Neural progenitor cell (in vitro differentiated cells): ENCODE data around the gene RNFT2. TPM values are rescaled to one million over a fixed set of nuclear protein-coding genes. Genes with fewer than 3 reads are reported as not detected.

Experiments used
- DNase-seq: peaks from one replicate; pipeline ENCODE4 v3.0.0-alpha.2; 2016; ENCODE audit warnings: low spot score
- H2AFZ ChIP-seq: fragments of 200-600 bp; sonication (generic); replicated peaks from 2 replicates; pipeline ENCODE4 v1.6.1; 2016; ENCODE audit warnings: antibody characterized with exemption
- H3F3A ChIP-seq: fragments of 200-600 bp; sonication (generic); 2 replicates; pipeline ENCODE4 v1.6.1; 2016; ENCODE audit warnings: antibody characterized with exemption, low read depth
- H3K27ac ChIP-seq: fragments of 200-600 bp; sonication (generic); 2 replicates; pipeline ENCODE4 v1.5.1; 2016; ENCODE audit warnings: mild to moderate bottlenecking
- H3K27me3 ChIP-seq: fragments of 200-600 bp; sonication (generic); 2 replicates; pipeline ENCODE4 v1.6.1; 2016; ENCODE audit warnings: mild to moderate bottlenecking, moderate library complexity
- H3K36me3 ChIP-seq: fragments of 200-600 bp; sonication (generic); 2 replicates; pipeline ENCODE4 v1.5.1; 2016
- H3K4me1 ChIP-seq: fragments of 200-600 bp; sonication (generic); 2 replicates; pipeline ENCODE4 v1.6.1; 2016; ENCODE audit warnings: mixed run types
- H3K4me2 ChIP-seq: fragments of 200-600 bp; sonication (generic); 2 replicates; pipeline ENCODE4 v1.6.1; 2016
- H3K4me3 ChIP-seq: fragments of 200-600 bp; sonication (generic); 2 replicates; pipeline ENCODE4 v1.5.1; 2016
- H3K79me2 ChIP-seq: fragments of 200-600 bp; sonication (generic); 2 replicates; pipeline ENCODE4 v1.6.1; 2016; ENCODE audit warnings: low read depth
- H3K9ac ChIP-seq: fragments of 200-600 bp; sonication (generic); 2 replicates; pipeline ENCODE4 v1.6.1; 2016
- H3K9me3 ChIP-seq: fragments of 200-600 bp; sonication (generic); 2 replicates; pipeline ENCODE4 v1.5.1; 2016; ENCODE audit warnings: low read depth
- H4K20me1 ChIP-seq: fragments of 200-600 bp; sonication (generic); 2 replicates; pipeline ENCODE4 v1.6.1; 2016; ENCODE audit warnings: low read depth
- H3K27ac Mint-ChIP-seq: 3 replicates; pipeline ENCODE4 v1.8.0; 2021; ENCODE audit warnings: mixed read lengths
- H3K27me3 Mint-ChIP-seq: 2 replicates; pipeline ENCODE4 v1.8.0; 2022; ENCODE audit warnings: low read depth, mild to moderate bottlenecking, inconsistent platforms, moderate library complexity, mixed read lengths; ENCODE audit not compliant: insufficient read depth
- H3K36me3 Mint-ChIP-seq: 3 replicates; pipeline ENCODE4 v1.8.0; 2021; ENCODE audit warnings: mixed read lengths
- H3K4me1 Mint-ChIP-seq: 3 replicates; pipeline ENCODE4 v1.8.0; 2021; ENCODE audit warnings: mixed read lengths
- H3K4me3 Mint-ChIP-seq: 3 replicates; pipeline ENCODE4 v1.8.0; 2021; ENCODE audit warnings: mild to moderate bottlenecking, moderate library complexity, mixed read lengths
- H3K9me3 Mint-ChIP-seq: 3 replicates; pipeline ENCODE4 v1.8.0; 2020; ENCODE audit warnings: mixed read lengths
- EZH2 ChIP-seq: fragments of 200-600 bp; sonication (generic); IDR thresholded peaks from 2 replicates; pipeline ENCODE4 v1.6.1; 2017; ENCODE audit warnings: antibody characterized with exemption, mild to moderate bottlenecking, moderate library complexity
- EZH2phosphoT487 ChIP-seq: fragments of 200-600 bp; sonication (generic); IDR thresholded peaks from 2 replicates; pipeline ENCODE4 v1.6.1; 2017; ENCODE audit warnings: antibody characterized with exemption
- total RNA-seq: library from RNA; depleted of rRNA; stranded (reverse); fragments of >200 nt; gene quantifications from 2 replicates; pipeline ENCODE4 v1.2.3, GENCODE V29; 2015; ENCODE audit warnings: low replicate concordance
- TF ChIP-seq, protein P1 (sequence below): fragments of 200-600 bp; sonication (generic); IDR thresholded peaks from 2 replicates; pipeline ENCODE4 v1.5.1; 2017; ENCODE audit warnings: antibody characterized with exemption, mild to moderate bottlenecking

RNFT2 gene
- total RNA-seq, 1 donor from 2014 or later = 26.9 TPM

DNA sequence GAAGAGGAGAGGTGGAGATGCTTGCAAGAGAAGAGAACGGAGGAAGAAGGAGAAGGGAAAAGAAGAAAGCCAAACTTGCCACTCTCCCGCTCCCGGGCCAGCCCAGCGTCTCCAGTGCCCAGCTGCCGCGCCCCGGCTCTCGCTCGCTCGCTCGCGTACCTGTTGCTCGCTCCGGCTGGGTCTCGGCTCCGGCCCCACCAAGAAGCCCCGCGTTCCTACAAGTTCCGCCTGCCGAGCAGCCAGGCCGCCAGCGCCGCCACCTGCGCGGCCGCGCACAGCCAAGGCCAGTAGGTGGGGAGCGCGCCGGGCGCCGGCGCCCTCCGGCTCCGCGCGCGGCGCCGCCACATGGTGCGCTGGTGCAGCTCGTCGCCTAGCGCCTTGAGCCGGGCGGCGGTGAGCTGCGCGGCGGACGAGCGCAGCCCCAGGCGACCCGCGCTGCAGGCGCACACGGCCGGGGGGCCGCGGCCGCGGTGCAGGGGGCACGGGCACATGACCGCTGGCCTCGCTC lies 142.8 kb downstream of the RNFT2 start:
- peak overlapping the region; percentile 63 for H3K4me3 ChIP-seq
- no peak overlapping the region for H3K27ac ChIP-seq
- TF ChIP-seq EZH2 (no peak), EZH2phosphoT487 (no peak)
- H3F3A ChIP-seq = peaks cover 46% of the 10 kb centered on the region
- H3K27me3 ChIP-seq = peaks cover 94% of the 10 kb centered on the region
- no peaks in the 10 kb centered on the region for H3K9me3 ChIP-seq
- H3K36me3 ChIP-seq = no peaks in the 10 kb centered on the region
- H3K27ac Mint-ChIP-seq = no peak overlapping the region
- no peaks in the 10 kb centered on the region for H3K9me3 Mint-ChIP-seq
- no peaks in the 10 kb centered on the region for H3K79me2 ChIP-seq
- H4K20me1 ChIP-seq = peaks cover 34% of the 10 kb centered on the region
- H3K4me2 ChIP-seq = peak overlapping the region; percentile 99
- H3K27me3 Mint-ChIP-seq = peaks cover 72% of the 10 kb centered on the region
- DNase-seq = peak; percentile 75
- H3K9ac ChIP-seq = no peak overlapping the region
- peaks cover 37% of the 10 kb centered on the region for H3K4me1 Mint-ChIP-seq
- no peak overlapping the region for H2AFZ ChIP-seq
- peak overlapping the region; percentile 88 for H3K4me3 Mint-ChIP-seq
- no peaks in the 10 kb centered on the region for H3K36me3 Mint-ChIP-seq
- peaks cover 41% of the 10 kb centered on the region for H3K4me1 ChIP-seq

DNA sequence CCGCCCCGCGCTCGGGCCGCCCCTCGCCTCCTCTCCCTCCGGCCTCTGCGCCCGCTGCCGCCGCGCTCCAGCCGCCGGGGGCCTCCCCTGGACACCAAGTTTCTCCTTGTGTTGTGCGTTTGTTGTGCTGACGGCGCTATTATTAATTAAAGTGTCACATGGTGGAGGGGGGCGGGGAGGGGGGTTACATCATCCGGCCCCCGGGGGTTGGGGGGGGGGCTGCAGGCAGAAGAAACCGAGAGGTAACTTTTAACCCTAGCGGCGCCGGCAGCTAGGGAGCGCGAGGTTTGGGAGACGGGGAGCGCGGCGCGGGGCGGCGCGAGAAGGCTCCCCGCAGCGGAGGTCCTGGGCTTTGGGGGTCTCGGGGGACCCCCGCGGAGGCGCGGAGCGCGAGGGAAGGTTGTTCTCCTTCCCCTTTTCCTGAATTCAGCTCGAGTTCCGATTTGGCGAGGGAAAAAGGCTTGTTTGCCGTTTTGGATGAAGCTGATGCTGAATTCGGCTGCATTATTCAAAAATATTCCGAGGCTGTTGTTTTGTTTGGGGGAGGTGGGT lies 143.3 kb downstream of the RNFT2 start, which contains the start of gene HRK:
Gene HRK (minus strand): TSS at position 117 of the 552 bp plus-strand sequence. CDS start 134 bp downstream, outside the sequence.
- DNase-seq = no peak
- no peak within 1 kb of the TSS for H2AFZ ChIP-seq
- no peaks in the 10 kb centered on the region for H3K9me3 ChIP-seq
- Mint-ChIP-seq H3K4me1 (peaks cover 32% of the 10 kb centered on the region), H3K27me3 (peaks cover 73% of the 10 kb centered on the region), H3K36me3 (no peaks in the 10 kb centered on the region), H3K9me3 (no peaks in the 10 kb centered on the region), H3K27ac (no peak within 1 kb of the TSS), H3K4me3 (peak within 1 kb of the TSS; percentile 88)
- H3K4me3 ChIP-seq = peak within 1 kb of the TSS; percentile 63
- H3F3A ChIP-seq = peaks cover 41% of the 10 kb centered on the region
- TF ChIP-seq EZH2phosphoT487 (no peak), EZH2 (no peak)
- TF ChIP-seq, protein P1, sequence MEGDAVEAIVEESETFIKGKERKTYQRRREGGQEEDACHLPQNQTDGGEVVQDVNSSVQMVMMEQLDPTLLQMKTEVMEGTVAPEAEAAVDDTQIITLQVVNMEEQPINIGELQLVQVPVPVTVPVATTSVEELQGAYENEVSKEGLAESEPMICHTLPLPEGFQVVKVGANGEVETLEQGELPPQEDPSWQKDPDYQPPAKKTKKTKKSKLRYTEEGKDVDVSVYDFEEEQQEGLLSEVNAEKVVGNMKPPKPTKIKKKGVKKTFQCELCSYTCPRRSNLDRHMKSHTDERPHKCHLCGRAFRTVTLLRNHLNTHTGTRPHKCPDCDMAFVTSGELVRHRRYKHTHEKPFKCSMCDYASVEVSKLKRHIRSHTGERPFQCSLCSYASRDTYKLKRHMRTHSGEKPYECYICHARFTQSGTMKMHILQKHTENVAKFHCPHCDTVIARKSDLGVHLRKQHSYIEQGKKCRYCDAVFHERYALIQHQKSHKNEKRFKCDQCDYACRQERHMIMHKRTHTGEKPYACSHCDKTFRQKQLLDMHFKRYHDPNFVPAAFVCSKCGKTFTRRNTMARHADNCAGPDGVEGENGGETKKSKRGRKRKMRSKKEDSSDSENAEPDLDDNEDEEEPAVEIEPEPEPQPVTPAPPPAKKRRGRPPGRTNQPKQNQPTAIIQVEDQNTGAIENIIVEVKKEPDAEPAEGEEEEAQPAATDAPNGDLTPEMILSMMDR = no peak
- peak within 1 kb of the TSS; percentile 99 for H3K4me2 ChIP-seq
- H3K27me3 ChIP-seq = peaks cover 99% of the 10 kb centered on the region
- H4K20me1 ChIP-seq = peaks cover 34% of the 10 kb centered on the region
- no peak within 1 kb of the TSS for H3K9ac ChIP-seq
- no peaks in the 10 kb centered on the region for H3K36me3 ChIP-seq
- no peak within 1 kb of the TSS for H3K27ac ChIP-seq
- H3K4me1 ChIP-seq = peaks cover 38% of the 10 kb centered on the region
- no peaks in the 10 kb centered on the region for H3K79me2 ChIP-seq

DNA sequence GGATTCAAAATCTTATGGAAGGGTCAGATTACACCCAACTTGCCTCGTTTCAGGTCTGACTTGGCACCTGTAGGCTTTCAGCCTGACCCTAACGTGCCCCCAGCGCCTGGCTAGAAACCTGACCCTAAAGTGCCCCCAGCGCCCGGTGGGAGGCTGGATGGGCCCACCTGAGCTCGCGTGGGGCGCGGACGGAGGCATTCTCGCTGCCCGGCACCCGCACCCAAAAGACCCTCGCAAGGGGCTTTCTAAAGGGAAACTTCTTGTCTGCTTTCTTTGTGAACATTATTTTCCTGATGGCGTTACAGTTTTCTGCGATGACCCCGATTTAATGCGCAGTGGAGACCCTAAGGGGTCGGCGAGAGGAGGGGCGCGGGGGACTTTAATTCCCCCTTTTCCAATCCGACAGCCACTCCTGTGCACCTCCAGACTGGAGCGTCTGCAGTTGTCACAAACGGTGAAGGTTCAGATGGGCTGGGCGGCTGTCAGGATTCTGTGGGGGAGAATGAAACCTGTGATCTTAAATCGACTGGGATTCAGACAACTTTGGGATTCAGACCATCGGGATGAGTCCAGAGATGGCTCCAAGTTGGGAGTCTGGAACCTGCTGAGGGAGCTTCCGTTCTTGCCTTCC lies 143.9 kb downstream of the RNFT2 start:
- H3K9ac ChIP-seq = no peak overlapping the region
- no peaks in the 10 kb centered on the region for H3K36me3 ChIP-seq
- H2AFZ ChIP-seq = no peak overlapping the region

More for the DNA sequence above, 143.9 kb downstream of the RNFT2 start:
- TF ChIP-seq, protein P1 = no peak
- TF ChIP-seq EZH2 (peak; percentile 93), EZH2phosphoT487 (peak; percentile 85)
- Histone ChIP-seq H3K27me3 (peaks cover 94% of the 10 kb centered on the region), H4K20me1 (peaks cover 34% of the 10 kb centered on the region), H3K4me1 (peaks cover 33% of the 10 kb centered on the region), H3F3A (peaks cover 35% of the 10 kb centered on the region), H3K4me2 (peak overlapping the region; percentile 99), H3K4me3 (peak overlapping the region; percentile 63), H3K9me3 (no peaks in the 10 kb centered on the region), H3K27ac (no peak overlapping the region), H3K79me2 (no peaks in the 10 kb centered on the region)
- Mint-ChIP-seq H3K27me3 (peaks cover 70% of the 10 kb centered on the region), H3K4me1 (peaks cover 26% of the 10 kb centered on the region), H3K9me3 (no peaks in the 10 kb centered on the region), H3K36me3 (no peaks in the 10 kb centered on the region), H3K27ac (no peak overlapping the region), H3K4me3 (peak overlapping the region; percentile 85)
- DNase-seq = peak; percentile 25
